SK-N-SH (cell line): ENCODE measurements around the gene PRX. TPM values are rescaled to one million over a fixed set of nuclear protein-coding genes. Genes with fewer than 3 reads are reported as not detected.
"Not testable (repeated sequence)": the region's sequence is repeated elsewhere in the genome, so short reads cannot be mapped to it uniquely, and the experiment has no call there.

Experiments used
- CTCF ChIA-PET: fragments of 300-600, 350-600 bp; formaldehyde crosslinking; extraction: SDS; loops from one replicate; lab custom pipeline; 2021; lab: Yijun Ruan, JAX
- POLR2A ChIA-PET: fragments of 350-600 bp; sonication (Branson Sonifier 250); formaldehyde crosslinking; extraction: SDS; loops from one replicate; lab custom pipeline; 2020; ENCODE audit warnings: antibody characterized with exemption, inconsistent platforms; lab: Yijun Ruan, JAX
- DNase-seq: peaks from one replicate; pipeline ENCODE4 v3.0.0; 2012
- H2AFZ ChIP-seq: fragments of 200-600 bp; sonication (generic); 2 replicates; pipeline ENCODE4 v1.8.1; 2016; ENCODE audit warnings: antibody characterized with exemption, mild to moderate bottlenecking, low read depth
- H3F3A ChIP-seq: fragments of 200-600 bp; sonication (generic); replicated peaks from 2 replicates; pipeline ENCODE3; 2016; ENCODE audit warnings: antibody characterized with exemption, mild to moderate bottlenecking; ENCODE audit not compliant: insufficient read depth
- H3K27ac ChIP-seq, 2 experiments: fragments of 200-500 bp in 1 of 2; fragments of 200-600 bp in 1 of 2; sonication (Bioruptor generic) in 1 of 2; sonication (generic), shearing (Covaris generic) in 1 of 2; 2 replicates each; pipeline versions ENCODE4 v1.5.1 to v1.6.1; 2014 to 2016; ENCODE audit warnings: low read depth in 2 of 2, inconsistent platforms in 1 of 2, low read length in 1 of 2, mild to moderate bottlenecking in 1 of 2, mixed read lengths in 1 of 2
- H3K27me3 ChIP-seq: fragments of 200-600 bp; sonication (generic), shearing (Covaris generic); 2 replicates; pipeline ENCODE4 v1.6.1; 2016; ENCODE audit warnings: mixed run types; ENCODE audit not compliant: insufficient read depth
- H3K36me3 ChIP-seq, 2 experiments: fragments of 200-500 bp in 1 of 2; fragments of 200-600 bp in 1 of 2; sonication (Bioruptor generic) in 1 of 2; sonication (generic) in 1 of 2; replicated peaks in 1 of 2; 2 replicates each; pipeline versions ENCODE3 to v1.5.1; 2014 to 2016; ENCODE audit warnings: low read length in 1 of 2, mild to moderate bottlenecking in 1 of 2; ENCODE audit not compliant: insufficient read depth in 2 of 2, control insufficient read depth in 1 of 2
- H3K4me1 ChIP-seq, 2 experiments: fragments of 200-500 bp in 1 of 2; fragments of 200-600 bp in 1 of 2; sonication (Bioruptor generic) in 1 of 2; sonication (generic), shearing (Covaris generic) in 1 of 2; 2 replicates each; pipeline versions ENCODE4 v1.5.1 to v1.6.1; 2014 to 2016; ENCODE audit warnings: low read depth in 1 of 2, low read length in 1 of 2, mixed run types in 1 of 2; ENCODE audit not compliant: insufficient read depth in 2 of 2, control insufficient read depth in 1 of 2
- H3K4me2 ChIP-seq: fragments of 200-600 bp; sonication (generic), shearing (Covaris generic); 2 replicates; pipeline ENCODE4 v1.6.1; 2017; ENCODE audit warnings: mixed run types
- H3K4me3 ChIP-seq, 2 experiments: fragments of 200-500 bp in 1 of 2; fragments of 200-600 bp in 1 of 2; sonication (Bioruptor generic) in 1 of 2; sonication (generic), shearing (Covaris generic) in 1 of 2; 2 replicates each; pipeline versions ENCODE4 v1.5.1 to v1.8.1; 2014 to 2016; ENCODE audit warnings: low read depth in 2 of 2, inconsistent platforms in 1 of 2, low read length in 1 of 2, mild to moderate bottlenecking in 1 of 2, mixed read lengths in 1 of 2, moderate library complexity in 1 of 2
- H3K79me2 ChIP-seq: fragments of 200-600 bp; sonication (generic); 2 replicates; pipeline ENCODE4 v1.8.1; 2017; ENCODE audit warnings: mild to moderate bottlenecking; ENCODE audit not compliant: insufficient read depth
- H3K9ac ChIP-seq: fragments of 200-600 bp; sonication (generic); 2 replicates; pipeline ENCODE4 v1.6.1; 2017; ENCODE audit warnings: mixed run types
- H3K9me2 ChIP-seq: fragments of 200-600 bp; sonication (generic); 2 replicates; pipeline ENCODE4 v1.6.1; 2017; ENCODE audit warnings: mixed run types
- H3K9me3 ChIP-seq: fragments of 200-600 bp; sonication (generic); 2 replicates; pipeline ENCODE4 v1.6.1; 2017; ENCODE audit warnings: mixed run types, mild to moderate bottlenecking, moderate library complexity
- H4K20me1 ChIP-seq: fragments of 200-600 bp; sonication (generic); 2 replicates; pipeline ENCODE4 v1.6.1; 2017; ENCODE audit warnings: mild to moderate bottlenecking, mixed run types; ENCODE audit not compliant: insufficient read depth
- FOSL2 ChIP-seq: IDR thresholded peaks from 2 replicates; pipeline ENCODE4 v1.4.0; 2012; ENCODE audit warnings: low read depth, mild to moderate bottlenecking, moderate library complexity, borderline replicate concordance
- FOXM1 ChIP-seq: IDR thresholded peaks from 2 replicates; pipeline ENCODE4 v1.4.0; 2012; ENCODE audit warnings: low read depth, mild to moderate bottlenecking
- IRF3 ChIP-seq: fragments of 150-350 bp; IDR thresholded peaks from 2 replicates; pipeline ENCODE4 v1.6.1; 2016; ENCODE audit warnings: mild to moderate bottlenecking, low read depth, low read length
- MEF2A ChIP-seq: IDR thresholded peaks from 2 replicates; pipeline ENCODE4 v1.4.0; 2012; ENCODE audit warnings: low read depth, borderline replicate concordance
- POLR2AphosphoS5 ChIP-seq: IDR thresholded peaks from 2 replicates; pipeline ENCODE4 v1.6.1; 2012; ENCODE audit warnings: low read depth, low read length
- RAD21 ChIP-seq: IDR thresholded peaks from 2 replicates; pipeline ENCODE4 v1.6.1; 2012; ENCODE audit warnings: mild to moderate bottlenecking, low read length
- TAF1 ChIP-seq: IDR thresholded peaks from 2 replicates; pipeline ENCODE4 v1.6.1; 2012; ENCODE audit warnings: low read depth, mild to moderate bottlenecking, low read length, moderate library complexity, borderline replicate concordance
- TCF12 ChIP-seq: IDR thresholded peaks from 2 replicates; pipeline ENCODE4 v1.4.0; 2012
- WGBS: methylation state at CpG from one replicate; pipeline ENCODE4 v1.1.6; 2017; ENCODE audit warnings: low lambda C conversion rate; 5-methylcytosine and 5-hydroxymethylcytosine counted together
- polyA plus RNA-seq, 3 experiments: library from polyadenylated mRNA; depleted of rRNA; stranded (reverse); fragments of >200 nt; gene quantifications; 2 replicates each; pipeline ENCODE4 v1.2.3, GENCODE V29; 2012

The PRX gene
- polyA plus RNA-seq, 1 of the 3 experiments (the other 2 are of a cell fraction): 2.2 TPM

GRCh38 chr19:40457953-40458596 is 44.9 kb upstream of the PRX start:
- Histone ChIP-seq H3K9me3 (no peaks in the 10 kb centered on the region), H2AFZ (no peak overlapping the region), H3K4me1 (no peaks in the 10 kb centered on the region), H3K79me2 (no peaks in the 10 kb centered on the region), H3K4me2 (no peak overlapping the region), H3K4me3 (no peak overlapping the region), H3K9ac (no peak overlapping the region), H3K36me3 (peaks cover 0 to 3% of the 10 kb centered on the region in 2 experiments), H3K27ac (no peak overlapping the region), H3F3A (peaks cover 5% of the 10 kb centered on the region), H3K27me3 (no peaks in the 10 kb centered on the region), H4K20me1 (no peaks in the 10 kb centered on the region), H3K9me2 (no peaks in the 10 kb centered on the region)
- DNase-seq: no peak
- ChIA-PET CTCF (interaction anchor here (0.9 to 1.6 kb wide), 3 partner anchors 72 to 177 kb away, joined by 3 to 5 read pairs (median 3); no protein-coding TSS in a partner anchor), POLR2A (no interaction called here)
- 88% methylated on average over 13 of the region's 27 CpGs for whole genome bisulfite sequencing
- TF ChIP-seq IRF3 (no peak), TAF1 (no peak), TCF12 (no peak), MEF2A (no peak), FOSL2 (no peak)

DNA sequence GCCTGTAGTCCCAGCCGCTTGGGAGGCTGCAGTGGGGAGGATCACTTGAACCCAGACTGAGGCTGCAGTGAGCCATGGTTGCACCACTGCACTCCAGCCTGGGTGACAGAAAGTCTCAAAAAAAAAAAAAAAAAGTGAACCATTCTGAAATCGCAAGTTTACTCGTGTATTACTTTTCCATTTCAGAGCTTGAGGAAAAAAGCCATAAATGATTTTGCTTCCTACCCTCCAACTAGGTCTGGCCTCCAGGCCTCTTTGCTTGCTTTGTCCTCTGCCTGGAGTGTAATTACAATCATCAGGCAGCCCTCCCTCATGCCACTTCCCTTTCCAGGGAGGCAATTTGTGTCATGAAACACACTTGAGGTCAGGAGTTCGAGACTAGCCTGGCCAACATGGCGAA is 43.9 kb upstream of the PRX start:
- H3K9me2 ChIP-seq: no peaks in the 10 kb centered on the region
- no peak for DNase-seq
- H3F3A ChIP-seq: peaks cover 5% of the 10 kb centered on the region
- H3K27ac ChIP-seq: no peak overlapping the region
- H3K36me3 ChIP-seq: peaks cover 0 to 3% of the 10 kb centered on the region in 2 experiments
- no peak overlapping the region for H2AFZ ChIP-seq
- H3K4me2 ChIP-seq: no peak overlapping the region
- CTCF ChIA-PET: interaction anchor here (0.9 to 1.6 kb wide), 4 partner anchors 73 to 178 kb away, joined by 3 to 5 read pairs (median 3); no protein-coding TSS in a partner anchor
- H3K9me3 ChIP-seq: no peaks in the 10 kb centered on the region
- POLR2A ChIA-PET: interaction anchor here (1.1 kb wide), 1 partner anchor 9 kb away, joined by 3 read pairs; the partner anchor contains the start of gene BLVRB
- no peaks in the 10 kb centered on the region for H4K20me1 ChIP-seq
- no peaks in the 10 kb centered on the region for H3K4me1 ChIP-seq
- no peak overlapping the region for H3K9ac ChIP-seq
- TF ChIP-seq RAD21: no peak
- no peak for TF ChIP-seq POLR2AphosphoS5
- TF ChIP-seq FOXM1: no peak
- H3K4me3 ChIP-seq: no peak overlapping the region
- no peaks in the 10 kb centered on the region for H3K79me2 ChIP-seq
- H3K27me3 ChIP-seq: no peaks in the 10 kb centered on the region
- 94% methylated on average over 5 of the region's 5 CpGs for WGBS

- CTCF ChIA-PET: interaction anchor here (0.7 to 6.2 kb wide), 3 partner anchors 9 to 180 kb away, joined by 4 to 49 read pairs (median 6); partner anchors contain the start of gene SERTAD3
- H3K36me3 ChIP-seq, H3K27ac ChIP-seq, H3K9me3 ChIP-seq, H3K9me2 ChIP-seq, H3K9ac ChIP-seq, H3K27me3 ChIP-seq, H3F3A ChIP-seq, H3K4me3 ChIP-seq, H3K79me2 ChIP-seq, H3K4me1 ChIP-seq, H4K20me1 ChIP-seq, H2AFZ ChIP-seq, POLR2A ChIA-PET, H3K4me2 ChIP-seq, DNase-seq: not testable (repeated sequence)
- WGBS: 95% methylated on average over 6 of the region's 6 CpGs
Measured at GRCh38 chr19:40453943-40454342, 40.8 kb upstream of the PRX start.
